ENCODE results near the gene ARG1. TPM values are rescaled to one million over a fixed set of nuclear protein-coding genes. Genes with fewer than 3 reads are reported as not detected.

Gene ARG1
- total RNA-seq, 4 donors from 2014 or later, result not detected

GRCh38 chr6:131594074-131594473 is 21.0 kb downstream of the ARG1 start:
- WGBS, 2 donors (ENCODE audit: low coverage in 1 of 2), result 95 to 98% methylated on average over 11 of the region's 11 CpGs
- Histone ChIP-seq H3K27me3 (no peaks in the 10 kb centered on the region), H3K9me3 (no peaks in the 10 kb centered on the region), H3K27ac (no peak overlapping the region), H3K4me3 (no peak overlapping the region), H3K4me1 (no peaks in the 10 kb centered on the region), H3K36me3 (peaks cover 0 to 96% (median 47%) of the 10 kb centered on the region in 4 donors)
- DNase-seq, result no peak
- in situ Hi-C loops (cut with MboI; ENCODE audit: low pct_ligation_motif_present in 1 of 4, low pct_unique_long_range_greater_than_20kb in 1 of 4, low sequenced_read_pairs in 3 of 4), result no loop called here
- no peak for TF ChIP-seq POLR2AphosphoS5 (IDR thresholded peaks at IDR 0.05)
- no peak for TF ChIP-seq CTCF (IDR thresholded peaks at IDR 0.05)
- no peak for TF ChIP-seq EP300 (IDR thresholded peaks at IDR 0.05; ENCODE audit: low read depth)
- TF ChIP-seq POLR2A (IDR thresholded peaks at IDR 0.05), result no peak
- intact Hi-C loops (cut with DNase I; ENCODE audit: low total_unique reads), result no loop called here

- peaks cover 0 to 95% (median 44%) of the 10 kb centered on the region in 4 donors for H3K36me3 ChIP-seq
- H3K27ac ChIP-seq, result no peak overlapping the region
- H3K4me1 ChIP-seq, result no peaks in the 10 kb centered on the region
- H3K9me3 ChIP-seq, result no peaks in the 10 kb centered on the region
- intact Hi-C loops (cut with DNase I; ENCODE audit: low total_unique reads), result no loop called here
- WGBS, 2 donors (ENCODE audit: low coverage in 1 of 2), result 95 to 100% methylated on average over 3 of the region's 3 CpGs
- no peak for DNase-seq
- H3K27me3 ChIP-seq, result no peaks in the 10 kb centered on the region
- no peak overlapping the region for H3K4me3 ChIP-seq
- peak in 2 of 5 experiments; percentile 15 to 17 for TF ChIP-seq CTCF (IDR thresholded peaks at IDR 0.05)
- no peak for TF ChIP-seq EP300 (IDR thresholded peaks at IDR 0.05; ENCODE audit: low read depth)
- TF ChIP-seq POLR2A (IDR thresholded peaks at IDR 0.05), result no peak
- no peak for TF ChIP-seq POLR2AphosphoS5 (IDR thresholded peaks at IDR 0.05)
- in situ Hi-C loops (cut with MboI; ENCODE audit: low pct_ligation_motif_present in 1 of 4, low pct_unique_long_range_greater_than_20kb in 1 of 4, low sequenced_read_pairs in 3 of 4), result no loop called here
Observed at GRCh38 chr6:131597446-131597845, 24.4 kb downstream of the ARG1 start.

GRCh38 chr6:131600716-131601115 is 27.7 kb downstream of the ARG1 start:
- no peaks in the 10 kb centered on the region for H3K4me1 ChIP-seq
- intact Hi-C loops (cut with DNase I; ENCODE audit: low total_unique reads) (no loop called here), in situ Hi-C loops (cut with MboI; ENCODE audit: low pct_ligation_motif_present in 1 of 4, low pct_unique_long_range_greater_than_20kb in 1 of 4, low sequenced_read_pairs in 3 of 4) (no loop called here)
- TF ChIP-seq POLR2AphosphoS5 (IDR thresholded peaks at IDR 0.05) (no peak), CTCF (IDR thresholded peaks at IDR 0.05) (no peak), EP300 (IDR thresholded peaks at IDR 0.05; ENCODE audit: low read depth) (no peak), POLR2A (IDR thresholded peaks at IDR 0.05) (no peak)
- 83 to 90% methylated on average over 3 to 4 of the region's 4 CpGs for WGBS, 2 donors (ENCODE audit: low coverage in 1 of 2)
- no peaks in the 10 kb centered on the region for H3K27me3 ChIP-seq
- no peaks in the 10 kb centered on the region for H3K9me3 ChIP-seq
- no peak overlapping the region for H3K27ac ChIP-seq
- no peak for DNase-seq
- no peak overlapping the region for H3K4me3 ChIP-seq
- peaks cover 0 to 88% (median 43%) of the 10 kb centered on the region in 4 donors for H3K36me3 ChIP-seq

GRCh38 chr6:131602781-131603312 is 29.8 kb downstream of the ARG1 start:
- intact Hi-C loops (cut with DNase I; ENCODE audit: low total_unique reads) (no loop called here), in situ Hi-C loops (cut with MboI; ENCODE audit: low pct_ligation_motif_present in 1 of 4, low pct_unique_long_range_greater_than_20kb in 1 of 4, low sequenced_read_pairs in 3 of 4) (no loop called here)
- Histone ChIP-seq H3K27me3 (no peaks in the 10 kb centered on the region), H3K9me3 (no peaks in the 10 kb centered on the region), H3K27ac (no peak overlapping the region), H3K36me3 (peaks cover 0 to 84% (median 39%) of the 10 kb centered on the region in 4 donors), H3K4me3 (no peak overlapping the region), H3K4me1 (no peaks in the 10 kb centered on the region)
- TF ChIP-seq CTCF (IDR thresholded peaks at IDR 0.05) (no peak), EP300 (IDR thresholded peaks at IDR 0.05; ENCODE audit: low read depth) (no peak), POLR2AphosphoS5 (IDR thresholded peaks at IDR 0.05) (no peak), POLR2A (IDR thresholded peaks at IDR 0.05) (no peak)
- no peak for DNase-seq
- WGBS, 2 donors (ENCODE audit: low coverage in 1 of 2), result 56 to 61% methylated on average over 1 of the region's 1 CpG

All from transverse colon (tissue), 4 donors.